8988T (cell line): Measurements from ENCODE around the gene IL10RA.
"Not testable (repeated sequence)": the region's sequence is repeated elsewhere in the genome, so short reads cannot be mapped to it uniquely, and the experiment has no call there.

Experiments
- DNase-seq: peaks from one replicate; pipeline ENCODE4 v3.0.0; 2011

IL10RA gene

DNA sequence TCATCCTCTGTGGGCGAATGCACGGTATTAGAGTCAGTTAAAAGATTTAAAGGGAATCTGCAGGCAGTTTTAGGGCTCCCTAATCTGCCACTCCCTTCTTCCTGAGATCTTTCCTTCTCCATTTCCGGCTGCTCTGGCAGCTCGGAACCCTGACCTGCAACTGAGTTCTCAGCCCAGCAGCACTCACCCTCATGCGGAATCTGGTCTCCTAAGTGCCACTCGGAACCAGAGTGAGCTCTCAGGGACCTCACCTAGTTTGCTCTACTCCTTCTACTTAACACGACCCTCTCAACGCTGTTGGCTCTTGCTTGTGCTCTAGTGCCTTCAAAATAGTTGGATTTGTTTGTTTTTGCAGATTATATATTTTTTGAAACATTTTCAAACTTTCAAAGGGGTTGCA is 19.3 kb upstream of the IL10RA start:
- no peak for DNase-seq

DNA sequence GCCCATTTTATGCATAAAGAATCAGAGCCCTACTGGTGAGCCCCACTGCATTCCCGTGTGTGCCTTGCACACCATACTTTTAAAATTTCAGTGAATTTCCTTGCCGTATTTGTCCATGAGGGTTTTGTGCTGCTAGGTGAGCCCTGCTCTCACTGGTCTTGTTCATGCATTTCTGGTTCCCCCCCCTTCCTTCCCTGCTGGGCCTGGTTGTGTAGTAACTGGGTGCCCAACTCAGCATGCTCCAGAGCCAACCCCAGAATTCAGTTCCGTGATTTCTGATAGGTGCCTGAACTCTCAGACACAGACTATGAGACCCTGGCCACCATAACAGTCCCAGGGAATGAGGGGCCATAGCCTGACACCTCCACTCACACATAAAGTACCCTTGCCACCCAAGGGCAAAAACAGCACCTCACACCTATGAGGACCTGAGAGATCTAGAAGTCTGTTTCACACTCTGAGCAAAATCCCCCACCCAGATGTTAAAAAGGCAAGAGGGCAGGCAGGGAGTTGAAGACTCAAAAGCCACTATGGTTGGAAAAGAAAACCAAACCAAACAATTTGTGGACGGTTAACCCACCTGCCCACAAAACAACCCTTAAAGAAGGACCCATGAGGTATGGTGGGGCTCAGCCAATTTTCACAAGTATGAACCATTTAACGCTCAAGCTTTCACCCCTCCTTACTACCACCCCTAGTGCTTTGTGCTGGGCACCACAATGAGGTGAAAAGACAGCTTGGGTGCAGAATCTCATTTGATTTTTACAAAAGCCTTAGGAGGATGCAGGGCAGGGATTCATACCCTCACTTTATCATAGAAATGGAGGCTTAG is 16.8 kb upstream of the IL10RA start:
- no peak for DNase-seq

DNA sequence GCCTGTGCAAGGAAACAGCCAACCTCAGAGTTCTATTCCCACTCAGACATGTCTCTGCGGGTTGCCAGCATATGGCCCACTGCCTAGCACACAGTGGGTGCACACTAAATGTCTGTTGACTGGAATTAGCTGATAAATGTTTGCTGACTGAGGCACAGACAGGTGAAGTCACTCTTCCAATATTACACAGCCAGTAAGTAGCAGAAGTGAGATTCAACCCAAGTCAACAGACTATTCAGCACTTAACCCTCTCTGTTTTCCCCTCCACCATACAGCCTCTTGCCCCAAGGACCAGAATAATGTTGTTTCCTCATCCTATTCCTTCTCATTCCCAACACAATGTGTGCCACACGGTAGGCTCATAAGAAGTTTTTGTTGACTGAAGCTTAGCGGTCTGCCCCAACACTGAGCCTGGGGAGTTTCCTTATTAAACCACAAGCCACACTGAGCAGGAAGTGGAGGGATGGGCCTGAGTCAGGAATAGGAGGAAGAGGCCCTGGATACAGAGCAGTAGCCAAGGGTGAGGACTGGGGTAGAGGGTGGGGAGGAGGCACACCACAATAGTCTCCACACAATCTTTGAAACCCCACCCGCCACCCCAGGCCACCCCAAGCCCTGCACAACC is 15.7 kb upstream of the IL10RA start:
- no peak for DNase-seq

DNA sequence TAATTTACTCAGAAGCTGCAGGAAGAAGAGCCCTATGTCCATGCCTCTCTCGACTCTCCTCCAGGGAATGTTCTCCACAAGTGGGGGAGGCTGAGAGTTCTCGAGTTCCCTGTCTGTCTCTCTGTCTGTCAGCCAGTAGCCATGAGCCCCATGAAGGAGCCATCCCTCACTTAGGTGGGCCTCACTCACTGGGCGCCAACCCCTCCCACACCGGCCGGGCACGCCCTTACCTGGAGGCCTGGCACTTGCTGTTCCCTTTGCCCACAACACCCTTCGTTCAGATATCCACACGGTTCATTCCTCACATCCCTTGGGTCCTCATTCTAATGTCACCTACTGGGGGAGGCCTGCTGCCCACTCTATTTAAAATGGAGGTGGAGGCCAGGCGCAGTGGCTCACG is 14.2 kb upstream of the IL10RA start:
- no peak for DNase-seq

DNA sequence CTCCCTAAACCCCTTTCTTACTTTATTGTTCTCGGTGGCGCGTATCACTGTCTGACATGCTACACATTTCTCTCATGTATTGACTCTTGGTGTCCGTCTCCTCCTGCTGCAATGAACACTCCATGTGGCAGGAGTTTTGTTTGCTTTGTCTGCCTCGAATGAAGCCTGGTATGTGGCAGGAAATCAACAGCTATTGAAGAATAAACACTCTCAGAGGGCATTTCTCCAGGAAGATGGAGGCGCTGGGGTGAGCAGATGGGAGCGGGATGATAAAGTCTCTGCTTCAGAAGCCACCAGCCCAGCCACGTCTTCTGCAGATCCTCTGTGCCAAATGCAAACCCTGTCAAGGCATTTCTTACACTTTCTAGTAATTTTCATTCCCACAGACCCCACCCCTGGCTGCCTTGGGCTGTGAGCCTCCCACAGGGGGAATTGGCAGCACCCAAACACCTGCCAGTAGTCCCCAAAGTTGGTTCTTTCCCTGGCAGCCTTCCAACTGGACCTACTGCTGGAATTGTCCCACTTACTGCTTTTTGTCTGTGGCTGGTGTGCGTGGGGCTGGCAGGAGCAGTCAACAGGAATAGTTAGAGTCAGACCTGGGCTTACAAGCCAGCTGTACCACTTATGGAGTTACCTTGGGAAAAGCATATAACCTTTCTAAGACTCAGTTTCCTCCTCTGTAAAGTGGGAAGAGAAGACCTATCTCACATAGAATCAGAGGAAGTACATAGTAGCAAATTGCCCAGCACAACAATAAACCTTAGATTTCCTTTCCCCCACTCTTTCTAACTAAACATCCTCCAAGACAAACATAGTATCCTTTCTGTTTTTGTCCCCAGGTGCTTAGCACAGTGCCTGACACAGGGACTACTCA is 13.3 kb upstream of the IL10RA start:
- no peak for DNase-seq

DNA sequence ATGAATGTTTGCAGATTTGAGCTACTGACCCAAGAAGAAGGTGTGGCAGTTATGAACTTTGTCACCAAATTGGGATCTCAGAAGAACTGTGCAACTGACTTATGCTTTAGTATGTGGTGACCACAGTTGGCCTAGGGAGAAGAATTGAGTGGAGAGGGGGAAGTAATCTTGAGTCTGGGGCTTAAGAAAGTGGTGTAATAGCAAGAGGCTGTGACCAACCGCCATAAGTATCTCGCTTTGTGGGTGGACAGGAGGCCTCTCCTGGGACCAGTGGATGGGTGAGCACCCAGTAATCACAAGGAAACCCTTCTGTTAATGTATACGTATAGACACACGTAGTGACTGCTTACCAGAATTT is 12.7 kb upstream of the IL10RA start:
- DNase-seq, result no peak

DNA sequence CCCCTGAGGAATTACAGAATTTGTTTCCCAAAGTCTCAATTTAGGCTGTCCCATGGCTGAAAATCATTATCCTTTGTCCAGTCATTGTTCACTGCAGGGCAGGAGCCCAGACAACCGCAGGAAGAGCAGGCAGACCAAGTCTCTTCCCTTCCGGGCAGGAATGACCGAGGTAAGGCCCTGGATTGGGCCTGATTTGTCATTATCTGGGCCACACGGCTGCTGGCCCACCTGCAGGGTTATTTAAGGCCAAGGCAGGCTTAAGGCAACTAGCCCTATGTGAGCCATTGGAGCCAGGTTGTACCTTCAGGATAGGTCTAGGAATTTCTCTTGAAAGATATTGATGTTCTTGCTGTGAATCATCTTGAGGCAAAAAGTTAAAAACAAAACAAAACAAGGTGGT is 9.7 kb upstream of the IL10RA start:
- DNase-seq, result no peak

DNA sequence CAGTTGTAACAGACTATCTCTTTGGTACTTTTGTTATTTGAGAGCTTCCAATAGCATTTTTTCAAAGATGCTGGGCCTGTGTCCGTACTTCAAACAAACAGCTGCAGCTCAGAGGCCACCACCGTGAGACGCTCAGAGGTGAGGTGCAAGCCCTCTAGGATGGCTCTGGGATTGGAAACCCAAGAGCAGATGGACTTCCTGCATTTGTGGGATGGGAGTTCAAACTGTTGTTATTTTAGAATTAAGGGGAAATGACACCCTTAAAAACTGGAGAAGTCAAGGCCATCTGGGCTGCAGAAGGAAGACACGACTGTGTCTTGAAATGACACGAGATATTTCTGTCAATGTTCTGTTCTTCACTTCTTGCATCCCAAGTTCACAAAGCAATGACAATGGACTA is 9.2 kb upstream of the IL10RA start:
- no peak for DNase-seq

DNA sequence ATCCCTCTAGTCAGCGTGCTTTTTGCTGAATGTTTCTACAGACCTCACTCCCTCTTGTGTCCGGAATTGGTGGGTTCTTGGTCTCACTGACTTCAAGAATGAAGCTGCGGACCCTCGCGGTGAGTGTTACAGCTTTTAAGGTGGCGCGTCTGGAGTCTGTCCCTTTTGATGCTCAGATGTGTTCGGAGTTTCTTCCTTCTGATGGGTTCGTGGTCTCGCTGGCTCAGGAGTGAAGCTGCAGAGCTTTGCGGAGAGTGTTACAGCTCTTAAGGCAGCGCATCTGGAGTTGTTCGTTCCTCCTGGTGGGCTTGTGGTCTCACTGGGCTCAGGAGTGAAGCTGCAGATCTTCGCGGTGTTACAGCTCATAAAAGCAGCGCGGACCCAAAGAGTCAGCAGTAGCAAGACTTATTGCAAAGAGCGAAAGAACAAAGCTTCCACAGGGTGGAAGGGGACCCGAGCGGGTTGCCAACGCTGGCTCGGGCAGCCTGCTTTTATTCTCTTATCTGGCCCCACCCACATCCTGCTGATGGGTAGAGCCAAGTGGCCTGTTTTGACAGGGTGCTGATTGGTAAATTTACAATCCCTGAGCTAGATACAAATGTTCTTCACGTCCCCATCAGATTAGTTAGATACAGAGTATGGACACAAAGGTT is 8.5 kb upstream of the IL10RA start:
- not testable (repeated sequence) for DNase-seq

DNA sequence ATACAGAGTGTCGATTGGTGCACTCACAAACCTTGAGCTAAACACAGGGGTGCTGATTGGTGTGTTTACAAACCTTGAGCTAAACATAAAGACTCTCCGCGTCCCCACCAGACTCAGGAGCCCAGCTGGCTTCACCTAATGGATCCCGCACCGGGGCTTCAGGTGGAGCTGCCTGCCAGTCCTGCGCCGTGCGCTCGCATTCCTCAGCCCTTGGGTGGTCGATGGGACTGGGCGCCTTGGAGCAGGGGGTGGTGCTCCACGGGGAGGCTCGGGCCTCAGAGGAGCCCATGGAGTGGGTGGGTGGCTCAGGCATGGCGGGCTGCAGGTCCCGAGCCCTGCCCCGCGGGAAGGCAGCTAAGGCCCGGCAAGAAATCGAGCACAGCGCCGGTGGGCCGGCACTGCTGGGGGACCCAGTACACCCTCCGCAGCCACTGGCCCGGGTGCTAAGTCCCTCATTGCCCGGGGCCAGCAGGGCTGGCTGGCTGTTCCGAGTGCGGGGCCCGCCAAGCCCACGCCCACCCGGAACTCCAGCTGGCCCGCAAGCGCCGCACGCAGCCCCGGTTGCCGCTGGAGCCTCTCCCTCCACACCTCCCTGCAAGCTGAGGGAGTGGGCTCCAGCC is 7.8 kb upstream of the IL10RA start:
- not testable (repeated sequence) for DNase-seq

DNA sequence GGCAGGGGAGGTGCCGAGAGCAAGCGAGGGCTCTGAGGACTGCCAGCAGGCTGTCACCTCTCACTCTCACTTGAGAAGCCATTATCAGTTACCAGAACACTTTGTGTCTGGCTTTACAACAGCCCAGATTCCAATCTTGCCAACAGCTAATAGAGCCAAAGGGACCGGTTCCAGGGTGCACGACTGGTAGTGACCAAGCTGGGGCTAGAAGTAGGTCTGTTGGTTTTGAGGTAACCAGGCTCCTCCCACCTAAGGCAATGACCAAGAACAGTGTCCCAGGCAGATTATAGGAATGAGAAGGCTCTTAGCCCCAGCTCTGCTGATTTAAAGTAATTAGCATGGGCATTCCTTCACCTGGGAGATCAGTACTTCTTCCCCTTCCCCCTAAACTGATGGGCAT is 7.2 kb upstream of the IL10RA start:
- DNase-seq, result no peak

DNA sequence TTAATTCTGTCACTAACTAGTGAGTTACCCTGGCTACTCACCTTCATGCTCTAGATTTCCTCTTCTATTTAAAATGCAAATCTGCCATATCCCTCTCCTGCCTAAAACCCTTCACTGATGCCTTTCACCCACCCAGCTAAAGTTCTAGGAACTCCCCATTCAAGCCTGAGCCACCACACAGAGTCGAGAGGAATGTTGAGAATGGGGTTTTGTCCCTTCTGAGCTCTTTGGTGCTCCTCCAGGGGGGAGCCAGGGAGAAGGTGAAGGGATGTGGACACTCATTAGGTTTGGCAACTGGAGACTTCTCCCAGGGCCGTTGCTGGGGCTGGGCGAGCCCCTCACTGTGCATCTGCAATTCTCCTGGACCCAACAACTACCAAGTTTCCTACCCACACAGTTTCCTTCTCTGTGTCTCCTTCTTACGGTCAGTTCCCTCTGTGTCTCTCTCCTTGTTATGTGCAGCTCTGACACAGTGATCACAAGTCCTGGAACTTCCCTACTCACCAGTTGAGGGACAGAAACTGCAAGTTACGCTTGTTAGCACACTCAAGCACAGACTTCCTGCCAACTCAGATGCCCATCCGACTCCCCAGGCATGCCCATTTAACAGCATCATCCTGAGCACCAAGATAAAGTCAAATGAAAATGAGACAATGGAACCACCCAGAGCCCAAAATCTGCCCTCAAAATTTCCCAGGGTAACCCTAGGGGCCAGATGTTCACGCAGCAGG is 6.5 kb upstream of the IL10RA start:
- DNase-seq, result no peak

DNA sequence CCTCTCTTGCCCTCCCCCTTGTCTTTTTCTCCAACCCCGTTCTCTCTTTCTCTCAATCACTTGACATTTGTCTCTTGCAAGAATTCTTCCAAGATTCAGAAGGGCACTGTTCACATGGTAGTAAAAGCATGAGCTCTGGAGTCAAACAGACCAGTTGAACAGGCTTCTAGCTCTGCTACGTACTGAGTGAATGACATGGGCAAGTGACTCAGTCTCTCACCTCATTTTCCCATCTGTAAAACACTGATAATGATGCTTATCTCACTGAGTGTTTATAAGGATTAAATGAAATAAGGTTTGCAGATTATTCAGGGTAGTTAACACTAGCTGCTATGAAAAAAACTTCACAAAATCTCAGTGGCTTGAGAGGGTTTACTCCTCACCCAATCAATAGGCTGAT is 5.9 kb upstream of the IL10RA start:
- no peak for DNase-seq

DNA sequence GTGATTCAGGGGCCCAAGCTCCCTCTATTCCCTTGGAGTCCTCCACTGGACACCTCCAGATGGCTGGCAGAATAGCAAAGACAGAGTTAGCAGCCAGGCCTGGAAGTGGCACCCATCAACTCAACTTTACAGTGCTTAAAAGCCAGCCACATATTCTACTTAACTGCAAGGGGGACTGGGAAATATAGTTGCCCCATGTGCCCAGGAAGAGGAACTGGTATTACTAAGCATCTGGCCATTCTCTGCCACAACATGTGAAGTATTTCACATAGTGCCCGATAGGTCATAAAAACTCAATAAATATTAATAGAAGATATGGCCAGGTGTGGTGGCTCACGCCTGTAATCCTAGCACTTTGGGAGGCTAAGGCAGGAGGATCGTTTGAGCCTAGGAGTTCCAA is 5.5 kb upstream of the IL10RA start:
- DNase-seq, result no peak

DNA sequence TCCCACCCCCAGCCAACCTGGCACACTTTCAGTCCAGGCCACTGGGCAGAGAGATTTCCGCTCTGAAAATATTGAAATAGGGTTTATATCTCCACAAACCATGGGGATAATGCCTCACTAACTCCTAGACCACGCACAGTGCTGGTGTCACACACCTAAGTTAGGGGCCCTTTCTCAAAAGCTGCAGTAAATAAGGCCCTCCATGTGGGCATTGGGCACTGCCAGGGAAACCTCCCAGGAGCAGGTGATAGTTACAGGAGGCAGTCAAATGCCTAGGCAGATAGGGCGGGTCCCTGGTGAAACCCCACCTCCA is 3.1 kb upstream of the IL10RA start:
- no peak for DNase-seq

DNA sequence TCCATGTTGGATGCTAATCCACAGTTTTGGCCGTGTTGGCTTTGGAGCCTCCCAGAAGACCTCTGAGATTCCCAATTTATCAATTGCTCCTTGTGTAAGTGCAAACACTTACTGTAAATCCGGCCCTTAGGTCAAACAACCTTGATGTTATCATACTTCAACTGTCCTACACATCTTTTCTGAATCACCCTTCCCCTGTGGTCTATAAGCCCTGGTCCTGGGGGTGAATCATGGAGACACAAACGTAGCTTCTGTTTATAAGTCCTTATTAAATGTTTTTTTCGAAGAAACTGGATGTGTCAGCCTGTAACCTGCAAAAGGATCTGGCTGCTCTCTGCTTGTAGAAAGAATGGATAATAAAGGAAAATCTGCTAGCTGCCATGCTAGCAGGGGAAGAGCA is 1.7 kb upstream of the IL10RA start:
- no peak for DNase-seq

DNA sequence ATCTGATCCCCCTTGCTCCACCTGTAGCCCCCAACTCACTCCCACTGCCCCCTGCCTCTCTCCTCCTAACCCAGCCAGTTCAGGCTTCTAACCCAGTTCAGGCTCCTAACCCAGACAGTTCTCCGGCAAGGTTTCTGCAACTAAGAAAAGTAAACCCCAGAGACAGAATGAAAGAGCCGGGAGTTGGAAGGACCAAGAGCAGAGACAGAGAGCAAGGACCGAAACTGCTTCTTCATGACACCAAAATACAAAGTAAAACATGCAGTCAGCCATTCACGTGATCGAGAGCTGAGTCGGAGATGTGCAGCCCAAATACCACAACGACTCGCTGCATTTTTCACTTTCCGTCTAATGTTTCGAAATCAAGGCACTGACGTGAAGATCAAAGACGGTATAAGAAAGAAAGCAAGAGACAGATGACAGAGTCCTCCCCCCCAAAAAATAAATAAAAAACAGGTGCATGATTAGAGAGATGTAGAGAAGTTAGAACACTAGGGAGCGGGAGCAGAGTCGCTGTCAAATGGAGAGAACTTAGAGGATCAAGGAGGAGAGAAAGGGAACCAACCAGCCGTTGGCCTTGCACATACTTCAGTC is 884 bp downstream of the IL10RA start:
- DNase-seq, result no peak

DNA sequence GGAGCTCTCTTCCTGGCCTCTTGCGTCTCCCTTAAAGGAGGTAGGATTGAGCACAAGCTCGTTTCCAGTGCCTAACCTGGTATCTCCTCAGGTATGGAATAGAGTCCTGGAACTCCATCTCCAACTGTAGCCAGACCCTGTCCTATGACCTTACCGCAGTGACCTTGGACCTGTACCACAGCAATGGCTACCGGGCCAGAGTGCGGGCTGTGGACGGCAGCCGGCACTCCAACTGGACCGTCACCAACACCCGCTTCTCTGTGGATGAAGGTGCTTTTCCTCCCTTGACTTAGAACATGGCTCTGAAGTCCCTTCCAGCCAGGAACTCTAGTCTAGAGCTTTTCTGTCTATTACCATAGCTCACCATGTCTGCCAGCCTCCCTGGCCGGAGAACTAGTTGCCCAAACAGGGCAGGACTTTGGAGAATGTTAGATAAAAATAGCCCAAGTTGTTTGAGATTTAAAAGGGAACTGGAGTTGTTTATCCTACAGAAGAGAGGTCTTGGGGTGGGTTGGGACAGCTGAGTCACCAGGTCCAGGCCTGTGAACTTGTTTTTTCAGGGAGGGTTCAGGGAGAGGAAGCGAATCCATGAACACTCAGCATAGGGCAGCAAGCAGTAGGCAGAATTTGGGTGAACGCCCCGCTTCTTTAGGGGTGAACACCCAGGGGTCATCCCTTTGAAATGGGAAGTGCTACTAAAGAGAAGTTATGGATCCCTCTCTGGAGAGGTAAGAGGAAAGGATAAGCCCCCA is 3.3 kb downstream of the IL10RA start:
- no peak for DNase-seq

DNA sequence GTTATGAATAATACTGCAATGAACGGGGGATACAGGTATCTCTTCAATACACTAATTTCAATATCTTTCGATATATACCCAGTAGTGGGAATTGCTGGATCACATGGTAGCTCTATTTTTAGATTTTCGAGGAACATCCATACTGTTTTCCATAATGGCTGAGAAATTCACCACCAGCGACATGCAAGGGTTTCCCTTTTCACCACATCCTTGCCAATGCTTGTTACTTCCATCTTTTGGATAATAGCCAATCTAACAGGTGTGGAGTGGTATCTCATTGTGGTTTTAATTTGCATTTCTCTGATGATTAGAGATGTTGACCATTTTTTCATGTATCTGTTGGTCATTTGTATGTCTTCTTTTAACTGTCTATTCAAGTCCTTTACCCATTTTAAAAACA is 5.9 kb downstream of the IL10RA start:
- DNase-seq, result no peak

DNA sequence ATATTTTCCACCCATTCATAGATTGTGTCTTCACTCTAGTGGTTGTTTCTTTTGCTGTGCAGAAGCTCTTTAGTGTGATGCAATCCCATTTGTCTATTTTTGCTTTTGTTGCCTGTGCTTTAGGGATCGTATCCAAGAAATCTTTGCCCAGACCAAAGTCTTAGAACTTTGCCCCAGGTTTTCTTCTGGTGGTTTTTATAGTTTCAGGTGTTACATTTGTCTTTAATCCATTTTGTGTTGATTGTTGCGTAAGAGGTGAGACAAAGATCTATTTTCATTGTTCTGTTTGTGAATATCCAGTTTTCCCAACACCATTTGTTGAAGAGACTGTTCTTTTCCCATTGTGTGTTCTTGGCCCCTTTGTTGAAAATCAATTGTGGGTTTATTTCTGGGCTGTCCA is 6.4 kb downstream of the IL10RA start:
- no peak for DNase-seq
